NCI-H1436 treated with DMSO at 0.1 percent for 48 hours (cell line): ENCODE results near the gene ADCY1.

ENCODE experiments used
- DNase-seq: peaks from one replicate; lab custom pipeline; 2025; lab: John Stamatoyannopoulos, UW

ADCY1 gene

DNA sequence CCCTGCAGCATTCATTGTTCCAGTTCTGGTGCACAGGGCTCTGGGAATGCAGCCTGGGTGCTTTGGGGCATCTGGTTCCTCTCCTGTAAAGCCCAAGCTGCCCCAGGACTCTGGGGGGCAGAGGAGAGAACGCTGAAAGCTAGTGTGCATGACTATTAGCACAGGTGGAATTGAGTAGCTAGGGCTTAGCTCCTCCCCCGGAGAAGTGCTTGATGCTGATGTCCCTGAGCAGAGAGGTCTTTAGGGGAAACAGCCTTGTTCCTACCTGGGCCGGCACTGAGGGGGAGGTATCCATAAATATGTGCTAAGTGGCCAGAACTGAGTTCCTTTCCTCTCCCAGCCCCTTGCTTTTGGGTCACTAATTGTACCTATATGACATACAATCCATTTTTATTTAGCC is 3.9 kb downstream of the ADCY1 start:
- no peak for DNase-seq

DNA sequence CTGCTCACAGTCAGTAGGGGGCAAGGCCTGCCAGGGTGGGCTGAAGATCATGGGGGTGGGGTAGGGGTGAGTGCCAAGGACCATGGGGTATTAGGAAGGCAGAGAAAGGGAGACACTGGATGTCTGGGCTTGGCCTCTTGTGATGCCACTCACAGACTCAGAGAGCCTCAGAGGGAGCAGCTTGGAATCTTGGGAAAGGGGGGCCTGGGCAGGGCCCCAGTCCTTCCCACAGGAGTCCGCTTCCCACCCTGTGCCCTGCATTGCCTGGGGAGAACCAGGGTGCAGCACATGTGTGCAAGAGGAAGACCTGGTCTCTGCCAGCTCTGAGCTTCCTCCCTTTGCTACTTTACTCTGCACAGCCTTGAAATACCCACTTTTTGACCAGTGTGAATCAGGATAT is 4.3 kb downstream of the ADCY1 start:
- DNase-seq = no peak

DNA sequence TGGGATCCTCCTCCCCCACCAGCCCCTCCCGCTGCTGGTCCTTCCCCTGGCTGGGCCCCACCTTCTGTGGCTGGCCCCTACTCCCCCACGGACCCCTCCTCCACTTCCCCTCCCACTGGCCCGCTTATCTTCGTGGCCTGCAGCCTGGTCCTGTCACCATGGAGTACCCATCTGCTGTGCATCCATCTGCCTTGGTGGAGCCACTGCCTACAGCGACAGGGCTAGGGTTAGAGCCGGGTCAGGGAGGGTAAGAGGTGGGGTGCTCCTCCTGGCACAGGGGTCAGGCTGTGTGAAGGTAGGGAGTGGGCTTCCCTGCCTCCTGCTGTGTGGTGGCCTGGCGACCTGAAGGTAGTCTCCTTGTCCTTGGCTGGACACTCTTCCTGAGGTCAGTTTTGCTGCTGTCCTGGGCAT is 5.2 kb downstream of the ADCY1 start:
- no peak for DNase-seq

DNA sequence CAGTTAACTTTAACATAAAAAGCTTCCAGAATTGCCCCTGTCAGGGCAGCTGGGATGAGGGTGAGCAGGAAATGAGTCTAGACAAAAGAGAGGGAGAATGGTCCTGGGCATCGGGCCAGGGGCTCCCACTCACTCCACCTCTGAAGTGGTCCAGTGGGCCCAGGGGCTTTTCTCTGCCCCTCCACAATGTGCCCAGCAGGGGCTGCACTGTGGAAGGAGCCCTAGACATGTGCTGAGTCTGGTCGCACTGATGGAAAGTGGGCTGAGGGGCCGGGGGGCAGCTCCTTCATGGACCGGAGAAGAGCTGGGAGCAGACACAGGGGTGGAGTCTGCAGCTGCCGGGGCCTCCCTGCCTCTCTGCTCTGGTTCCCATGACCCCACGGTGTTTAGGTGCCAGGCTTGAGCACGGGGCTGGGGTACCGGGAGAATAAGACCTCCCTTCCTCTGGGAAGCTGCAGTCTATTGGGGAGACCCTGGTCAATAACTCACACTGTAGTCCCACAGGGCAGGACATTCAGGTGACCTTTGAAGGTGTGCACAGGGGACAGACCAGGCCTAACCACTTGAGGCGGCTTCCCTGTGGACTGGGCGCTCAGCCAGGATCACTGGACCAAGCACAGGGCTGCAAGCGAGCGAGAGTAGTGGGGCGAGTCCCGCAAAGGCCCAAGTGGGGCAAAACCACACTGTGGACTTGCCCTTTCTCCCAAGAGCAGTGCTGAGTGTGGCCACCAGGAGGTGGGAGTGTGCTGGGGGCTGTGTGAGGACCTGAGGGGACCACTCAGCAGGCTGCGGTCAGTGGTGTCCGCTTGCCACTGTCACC is 6.1 kb downstream of the ADCY1 start:
- no peak for DNase-seq

DNA sequence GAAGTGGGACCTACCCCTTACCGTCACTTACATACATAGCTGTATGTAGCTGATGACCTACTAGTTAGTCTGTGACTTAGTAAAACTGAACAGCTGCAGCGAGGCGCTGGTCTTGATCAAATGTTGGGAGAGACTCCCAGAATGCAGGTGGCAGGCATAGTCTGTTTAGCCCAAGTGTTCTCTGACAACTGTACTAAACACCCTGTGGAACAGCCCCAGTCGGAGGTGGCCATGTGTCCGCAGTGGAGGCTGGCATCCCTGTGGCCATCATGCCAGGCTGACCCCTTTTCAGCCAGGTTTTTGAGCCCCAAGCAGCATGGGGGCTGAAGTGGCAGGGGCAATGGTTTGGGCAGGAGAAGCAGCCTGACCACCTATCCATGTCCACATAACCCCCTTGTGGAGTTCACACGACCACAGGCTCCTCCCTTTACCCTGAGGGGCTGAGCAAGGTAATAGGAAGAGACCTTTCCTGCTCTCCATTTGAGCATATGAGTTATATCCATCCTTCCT is 7.2 kb downstream of the ADCY1 start:
- DNase-seq = no peak

DNA sequence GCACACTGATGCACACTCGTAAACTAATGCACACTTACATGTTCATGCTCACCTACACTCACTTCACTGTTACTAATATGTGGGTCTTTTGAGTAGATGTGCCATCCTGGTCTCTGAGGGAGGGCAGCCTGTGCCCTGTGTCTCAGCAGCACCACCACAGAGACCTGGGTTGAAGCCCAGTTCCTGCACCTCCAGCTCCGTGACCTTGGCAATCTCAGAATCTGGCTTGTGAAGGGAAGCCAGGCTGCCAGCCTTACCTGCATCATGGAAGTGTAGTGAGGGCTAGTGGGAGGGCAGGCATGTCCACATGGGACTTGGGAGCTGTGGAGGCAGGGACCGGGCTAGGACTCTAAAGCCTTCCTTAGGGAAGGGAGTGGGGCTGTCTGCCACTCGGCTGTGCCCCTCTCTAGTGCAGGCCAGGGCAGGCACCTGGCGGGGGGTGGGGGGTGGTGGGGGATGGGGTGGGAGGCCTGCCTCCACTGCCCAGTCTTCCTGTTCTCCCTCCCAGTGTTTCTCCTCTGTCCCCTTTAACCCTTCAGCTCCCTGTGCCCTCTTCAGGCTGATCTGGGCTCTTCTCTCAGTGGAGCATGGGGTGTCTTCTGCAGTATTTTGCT is 8.1 kb downstream of the ADCY1 start:
- no peak for DNase-seq

DNA sequence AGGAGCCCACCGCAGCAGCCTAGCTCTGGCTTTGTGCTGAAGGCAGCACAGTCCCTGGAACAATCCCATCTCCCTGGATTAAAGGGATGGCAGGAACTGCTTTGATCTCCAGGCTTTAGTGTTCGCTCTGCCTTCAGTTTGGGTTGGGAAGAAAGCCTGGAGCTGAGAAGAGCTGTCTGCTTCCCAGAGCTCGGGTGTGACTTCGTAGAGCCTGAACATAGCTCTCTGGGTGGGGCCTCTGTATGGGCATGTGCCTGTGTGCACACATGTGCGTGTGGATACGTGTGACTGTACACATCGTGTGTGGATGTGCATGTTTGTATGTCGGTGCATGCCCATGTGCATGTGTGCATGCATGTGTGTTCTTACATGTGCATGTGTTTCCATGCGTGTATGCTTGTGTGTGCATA is 8.7 kb downstream of the ADCY1 start:
- DNase-seq = no peak

DNA sequence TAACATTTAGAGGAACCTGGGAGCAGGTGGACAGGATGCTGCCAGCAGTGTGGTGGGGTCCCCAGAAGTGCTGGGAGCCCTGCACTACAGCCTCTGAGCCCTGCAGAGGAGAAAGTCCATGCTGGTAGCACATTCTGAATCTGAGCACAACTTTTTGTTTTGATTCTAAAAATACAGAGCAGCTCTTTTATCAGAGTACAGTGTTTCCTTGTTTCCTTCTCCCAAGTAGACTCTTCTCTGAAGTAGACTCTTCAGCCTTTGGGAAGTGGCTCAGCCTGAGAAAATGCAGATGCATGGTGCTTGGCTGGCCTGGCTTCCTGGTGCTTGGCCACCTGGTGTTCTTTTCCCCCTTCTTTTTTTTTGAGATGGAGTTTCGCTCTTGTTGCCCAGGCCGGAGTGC is 9.1 kb downstream of the ADCY1 start:
- DNase-seq = no peak

DNA sequence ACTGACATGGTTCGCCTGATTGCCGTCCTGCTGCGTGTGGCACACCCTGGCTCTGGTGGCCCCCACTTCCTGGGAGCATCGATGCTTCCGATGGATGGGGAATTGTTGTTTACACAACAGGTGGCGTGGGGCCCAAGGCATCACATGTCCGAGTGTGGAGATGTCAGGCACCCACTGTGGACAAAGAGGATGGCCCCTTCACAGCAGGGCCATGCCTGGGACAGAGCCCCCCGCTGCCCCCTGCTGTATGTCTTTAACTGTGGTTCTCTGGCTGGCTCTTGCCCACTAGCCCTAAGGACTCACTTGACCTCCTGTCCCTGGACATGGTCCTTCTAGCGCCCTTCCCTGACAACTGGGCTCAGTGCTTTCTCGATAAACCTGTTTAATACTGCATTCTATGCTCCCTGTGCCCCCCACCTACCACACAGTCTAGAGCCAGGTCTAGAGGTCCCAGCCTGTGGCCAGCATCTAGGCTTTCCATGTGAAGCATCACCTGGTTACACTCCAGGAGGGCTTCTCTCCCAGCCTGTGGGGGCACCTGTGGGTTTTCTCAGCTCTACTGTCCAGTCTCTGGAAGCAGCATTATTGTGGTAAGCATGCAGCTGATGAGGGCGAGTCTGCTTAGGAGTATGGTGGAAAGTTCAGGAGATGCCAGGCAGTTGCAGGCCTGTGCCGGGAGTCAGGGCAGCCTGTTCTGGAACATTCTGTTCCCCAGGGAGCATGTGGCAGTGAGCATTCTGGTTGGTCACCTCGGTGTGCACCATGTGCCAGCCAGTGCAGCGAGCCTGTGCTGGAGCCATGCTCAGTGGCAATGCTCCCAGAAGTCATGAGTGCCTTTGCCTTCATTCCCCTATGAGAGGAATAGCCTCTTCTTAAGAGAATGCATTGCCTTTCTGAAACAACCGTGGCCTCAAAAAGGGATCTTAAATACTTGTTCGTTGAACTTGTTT is 10.4 kb downstream of the ADCY1 start:
- no peak for DNase-seq

DNA sequence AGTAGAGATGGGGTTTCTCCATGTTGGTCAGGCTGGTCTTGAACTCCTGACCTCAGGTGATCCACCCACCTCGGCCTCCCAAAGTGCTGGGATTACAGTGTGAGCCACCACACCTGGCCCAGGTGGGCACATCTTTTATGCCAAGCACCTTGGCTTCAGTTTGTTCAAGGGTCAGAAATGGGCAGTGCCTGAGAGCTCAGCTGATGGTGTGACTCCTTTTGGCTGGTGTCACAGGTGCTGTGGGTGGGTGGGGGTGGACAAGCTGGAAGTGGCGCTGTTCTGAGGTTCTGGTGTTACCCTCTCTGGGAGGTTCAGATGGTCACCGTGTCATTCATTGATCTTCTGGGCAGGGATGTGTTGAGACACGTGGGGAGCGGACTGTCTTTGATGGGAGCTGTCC is 11.5 kb downstream of the ADCY1 start:
- DNase-seq = no peak

DNA sequence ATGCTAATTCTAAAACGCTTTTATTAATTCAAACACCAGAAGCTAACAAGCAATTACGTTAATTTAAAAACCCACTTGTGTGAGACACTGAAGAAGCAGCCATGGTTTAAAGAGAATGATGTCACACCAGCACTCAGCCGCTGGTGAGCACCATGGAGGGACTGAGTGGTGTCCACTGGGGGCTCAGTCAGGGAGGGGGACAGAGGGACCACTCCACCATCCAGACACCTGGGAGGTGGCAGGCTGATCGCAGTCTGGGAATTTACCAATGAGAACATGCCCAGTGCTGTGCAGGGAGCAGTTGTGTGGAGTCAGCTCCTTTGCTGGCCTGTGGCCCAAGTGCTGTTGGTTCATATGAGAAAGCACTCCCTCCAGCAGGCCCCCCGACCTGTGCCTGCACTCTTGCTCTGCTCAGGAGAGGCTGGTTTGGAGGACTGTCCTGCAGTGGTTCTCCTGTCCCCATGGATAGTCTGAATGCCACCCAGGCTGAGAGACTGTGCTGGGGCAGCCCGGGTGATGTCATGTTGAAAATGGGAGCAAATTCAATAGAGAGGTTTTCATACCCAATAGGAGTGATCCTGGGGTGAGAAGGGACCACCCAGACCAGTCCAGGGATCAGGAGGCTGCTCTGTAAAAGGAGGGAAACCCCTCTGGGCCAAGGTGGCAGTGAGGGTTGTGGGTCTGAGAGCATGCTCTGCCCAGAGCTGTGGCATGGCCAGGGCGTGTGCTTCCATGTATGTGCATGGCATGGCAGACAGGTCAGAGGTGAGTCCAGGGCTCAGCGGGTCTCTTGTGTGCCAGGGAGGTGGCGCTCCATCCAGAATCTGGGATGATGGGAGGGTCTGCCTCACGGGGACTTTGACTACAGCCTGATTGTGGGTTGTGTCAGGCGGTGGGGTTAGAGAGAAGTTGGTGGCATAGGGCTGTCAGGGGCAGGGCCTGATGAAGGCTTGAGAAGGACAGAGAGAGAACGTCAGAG is 12.7 kb downstream of the ADCY1 start:
- DNase-seq = no peak

DNA sequence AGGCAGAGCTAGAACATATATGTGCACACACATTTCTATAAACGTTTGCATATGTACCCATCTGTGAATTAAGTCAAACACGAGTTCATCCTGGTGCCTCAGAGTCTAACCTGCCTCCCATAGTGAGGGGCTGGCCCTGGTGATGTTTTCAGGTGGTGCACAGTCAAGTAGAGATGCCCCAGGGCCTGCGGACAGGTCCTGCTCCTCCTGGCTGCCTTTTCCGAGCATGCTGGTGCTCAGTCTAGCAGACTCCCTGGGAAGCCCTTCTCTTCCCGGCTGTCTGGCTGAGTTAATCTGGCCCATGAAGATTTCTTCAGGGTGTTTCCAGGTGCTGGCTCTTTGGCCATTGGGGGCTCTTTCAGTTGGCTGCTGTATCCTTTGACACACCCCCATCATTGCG is 14.3 kb downstream of the ADCY1 start:
- no peak for DNase-seq

DNA sequence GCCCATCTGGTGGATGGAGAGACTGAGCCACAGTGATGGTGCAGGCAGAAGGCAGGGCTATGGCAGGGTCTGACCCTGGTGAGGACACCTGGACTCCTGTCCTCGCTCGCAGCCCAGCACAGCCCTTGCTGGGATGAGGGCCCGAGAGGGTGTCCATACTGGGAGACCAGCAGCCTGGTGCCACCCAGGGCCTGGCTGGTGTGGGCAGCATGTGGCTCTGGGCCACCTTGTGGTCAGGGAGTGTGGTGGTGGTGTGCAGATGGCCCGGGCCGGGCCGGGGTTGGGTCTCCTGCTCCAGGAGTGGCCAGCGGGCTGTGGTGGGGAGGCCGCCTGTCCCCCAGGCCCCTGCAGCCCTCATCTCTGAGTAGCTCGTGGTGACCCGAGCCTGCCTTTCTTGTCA is 14.9 kb downstream of the ADCY1 start:
- DNase-seq = no peak

DNA sequence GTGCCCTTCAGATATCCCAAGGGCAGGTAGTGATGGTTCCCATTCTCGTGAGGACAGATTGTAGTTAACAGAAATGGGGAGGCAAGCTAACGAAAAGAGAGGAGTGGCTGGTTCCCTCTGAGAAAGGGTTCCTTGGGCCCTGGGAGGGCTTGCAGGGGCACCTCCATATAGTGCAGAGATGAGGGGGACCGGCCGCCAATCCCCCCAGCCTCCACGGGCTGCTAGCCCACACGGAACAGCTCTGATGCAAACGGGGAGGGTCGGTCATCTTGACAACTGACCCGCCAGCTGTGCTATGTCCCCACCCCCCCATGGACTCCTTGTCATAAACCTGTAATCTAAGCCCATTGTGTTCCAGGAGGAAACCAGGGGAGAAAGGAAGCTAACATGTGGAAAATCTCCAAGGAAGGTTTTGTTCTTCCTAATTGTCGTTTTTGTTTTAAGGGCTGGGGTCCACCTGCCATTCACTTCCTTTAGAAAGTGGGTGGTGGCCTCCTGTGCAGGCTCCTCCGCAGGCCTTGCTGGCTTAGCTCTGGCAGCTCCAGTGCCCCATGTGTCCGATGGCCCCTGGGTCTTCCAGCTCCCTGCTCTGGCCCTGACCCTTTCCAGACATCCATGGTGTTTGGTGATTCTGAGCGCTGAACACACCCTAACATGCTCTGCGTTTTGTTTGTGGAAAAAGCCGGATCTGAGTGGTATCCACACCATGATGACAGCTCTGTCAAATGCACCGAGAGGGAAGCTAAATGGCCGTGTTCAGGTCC is 15.9 kb downstream of the ADCY1 start:
- no peak for DNase-seq

DNA sequence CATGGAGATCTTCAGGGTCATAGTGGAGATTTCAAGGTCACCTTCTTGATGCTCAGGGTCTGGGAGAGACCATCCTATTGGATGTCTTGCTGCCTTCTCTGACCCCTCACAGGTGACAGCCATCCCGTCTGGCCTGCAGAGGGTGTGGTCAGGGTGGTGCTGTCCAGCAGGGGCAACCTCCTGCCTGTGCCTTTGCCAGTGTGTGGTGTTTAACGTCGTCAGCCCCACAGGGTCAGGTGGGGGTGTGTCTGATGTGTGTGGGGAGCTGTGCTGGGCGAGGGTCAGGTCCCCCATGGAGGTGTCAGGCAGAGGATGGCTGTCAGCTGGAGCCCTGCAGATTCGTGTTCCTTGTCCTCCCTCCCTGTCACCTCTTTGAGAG is 16.5 kb downstream of the ADCY1 start:
- DNase-seq = no peak

DNA sequence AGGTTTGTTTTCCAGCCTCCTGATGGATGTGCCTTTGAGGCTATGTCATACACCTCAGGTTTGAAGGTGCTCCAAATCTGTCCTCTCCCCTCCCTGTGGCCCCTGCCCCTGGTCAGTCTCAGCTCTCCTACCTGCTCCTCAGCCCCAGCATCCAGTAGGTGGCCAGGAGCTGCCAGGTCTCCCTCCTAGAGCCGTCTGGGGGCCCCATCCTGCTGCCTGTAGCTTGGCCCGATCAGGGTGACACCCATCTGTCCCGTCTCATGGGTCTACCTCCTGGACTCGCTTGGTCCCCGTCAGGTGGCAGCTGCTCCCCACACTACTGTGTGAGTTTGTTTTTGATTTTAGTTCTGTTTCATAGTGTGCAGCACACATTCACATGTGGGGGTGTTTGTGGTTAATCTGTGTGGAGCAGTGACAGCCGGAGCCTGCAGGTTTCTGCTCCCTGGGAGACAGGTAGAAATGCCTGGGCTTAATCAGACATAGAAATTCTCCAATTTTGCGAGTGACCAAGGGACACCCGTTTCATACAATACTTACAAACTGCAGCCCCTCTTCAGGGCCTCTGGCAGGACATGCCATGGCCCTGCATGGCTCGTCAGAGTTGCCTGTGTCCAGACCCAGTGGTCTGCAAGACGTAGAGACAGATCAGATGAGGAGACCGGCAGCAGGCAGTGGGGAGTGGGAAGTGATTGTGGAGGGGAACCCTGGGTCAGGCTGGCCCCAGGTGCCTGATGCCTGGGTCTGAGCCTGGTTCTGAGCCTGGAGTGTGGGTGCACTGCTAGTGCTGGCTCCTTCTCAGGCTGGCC is 17.1 kb downstream of the ADCY1 start:
- no peak for DNase-seq

DNA sequence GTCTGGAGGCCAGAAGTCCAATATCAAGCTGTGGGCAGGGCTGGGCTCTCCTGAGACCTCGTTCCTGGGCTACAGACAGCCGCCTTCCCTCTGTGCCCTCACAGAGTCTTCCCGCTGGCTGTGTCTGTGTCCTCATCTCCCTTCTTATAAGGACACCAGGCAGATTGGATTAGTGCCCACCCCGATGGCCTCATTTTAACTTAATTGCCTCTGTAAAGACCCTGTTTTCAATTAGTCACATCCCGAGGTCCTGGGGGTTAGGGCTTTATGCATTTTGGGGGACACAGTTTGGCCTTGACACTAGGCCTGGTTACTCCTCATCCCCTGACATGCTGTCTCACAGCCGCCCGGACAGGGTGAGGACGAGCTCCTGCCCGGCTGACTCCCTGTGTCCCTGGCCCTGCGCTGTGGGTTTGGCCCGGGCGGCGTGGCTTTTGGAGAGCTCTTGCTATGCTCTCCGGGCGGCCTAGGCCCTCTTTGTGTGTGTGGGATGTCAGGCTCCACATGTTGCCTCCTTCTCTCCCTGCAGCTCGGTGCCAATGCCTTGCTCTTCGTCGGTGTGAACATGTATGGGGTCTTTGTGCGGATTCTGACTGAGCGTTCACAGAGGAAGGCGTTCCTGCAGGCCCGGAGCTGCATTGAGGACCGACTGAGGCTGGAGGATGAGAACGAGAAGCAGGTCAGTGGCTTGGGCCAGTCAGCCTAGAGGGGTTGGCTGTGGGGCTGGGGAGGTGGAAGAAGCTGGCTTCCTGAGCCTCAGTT is 18.2 kb downstream of the ADCY1 start:
- no peak for DNase-seq

DNA sequence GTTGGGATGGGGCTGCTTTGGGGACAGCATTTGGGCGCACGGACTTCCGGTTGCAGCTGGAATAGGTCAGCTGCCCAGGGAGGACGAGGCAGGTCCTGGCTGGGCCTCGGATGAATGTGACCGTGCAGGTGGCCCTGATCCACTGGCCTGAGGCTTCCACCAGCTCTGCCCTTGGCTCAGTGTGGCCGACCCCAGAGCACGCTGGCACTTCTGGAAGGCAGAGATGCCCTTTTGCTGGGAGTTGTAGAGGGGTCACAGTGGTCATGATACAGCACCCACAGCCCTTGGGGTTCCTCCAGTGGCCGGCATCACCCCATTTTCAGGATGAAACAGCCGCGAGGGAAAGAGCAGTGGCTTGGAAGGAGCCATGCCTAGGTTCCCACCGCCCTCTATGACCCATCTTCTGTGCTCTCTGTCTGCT is 19.0 kb downstream of the ADCY1 start:
- no peak for DNase-seq

DNA sequence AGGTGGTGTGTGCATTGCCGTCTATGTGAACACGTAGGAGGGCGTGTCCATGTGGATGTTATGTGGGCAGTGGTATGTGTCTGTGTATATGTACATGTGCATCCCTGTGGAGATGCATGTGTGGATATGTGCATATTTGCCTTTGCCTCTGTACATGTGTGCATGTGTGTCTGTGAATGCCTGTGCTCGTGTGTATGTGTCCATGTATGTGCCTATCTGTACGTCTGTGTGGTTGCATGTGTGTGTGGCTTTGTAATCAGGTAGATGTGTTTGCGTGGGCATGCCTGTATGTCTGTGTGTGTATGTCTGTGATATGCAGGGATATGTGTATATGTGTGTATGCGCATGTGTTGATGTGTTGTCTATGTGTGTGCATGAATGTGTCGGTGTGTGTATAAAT is 19.7 kb downstream of the ADCY1 start:
- DNase-seq = no peak
